ENCODE measurements around the gene SCGN. TPM values are rescaled to one million over a fixed set of nuclear protein-coding genes. Genes with fewer than 3 reads are reported as not detected.

The SCGN gene, protein sequence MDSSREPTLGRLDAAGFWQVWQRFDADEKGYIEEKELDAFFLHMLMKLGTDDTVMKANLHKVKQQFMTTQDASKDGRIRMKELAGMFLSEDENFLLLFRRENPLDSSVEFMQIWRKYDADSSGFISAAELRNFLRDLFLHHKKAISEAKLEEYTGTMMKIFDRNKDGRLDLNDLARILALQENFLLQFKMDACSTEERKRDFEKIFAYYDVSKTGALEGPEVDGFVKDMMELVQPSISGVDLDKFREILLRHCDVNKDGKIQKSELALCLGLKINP
- total RNA-seq (2014; rRNA removed; shearing (Covaris generic); ENCODE audit: low replicate concordance) = not detected in 2 replicates

DNA sequence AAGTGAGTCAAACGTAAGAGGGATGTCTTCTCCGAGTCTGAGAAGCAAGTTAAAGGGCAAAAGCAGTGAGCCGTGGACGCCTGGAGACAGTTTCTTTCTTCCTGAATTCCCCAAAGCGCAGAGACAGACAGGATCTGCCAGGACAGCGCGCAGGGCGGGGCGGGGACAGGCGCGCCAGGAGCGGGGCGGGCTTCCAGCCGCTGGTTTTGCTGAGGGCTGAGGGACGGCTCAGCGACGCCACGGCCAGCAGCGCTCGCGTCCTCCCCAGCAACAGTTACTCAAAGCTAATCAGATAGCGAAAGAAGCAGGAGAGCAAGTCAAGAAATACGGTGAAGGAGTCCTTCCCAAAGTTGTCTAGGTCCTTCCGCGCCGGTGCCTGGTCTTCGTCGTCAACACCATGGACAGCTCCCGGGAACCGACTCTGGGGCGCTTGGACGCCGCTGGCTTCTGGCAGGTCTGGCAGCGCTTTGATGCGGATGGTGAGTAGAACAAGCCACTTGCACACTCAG lies at the start of gene SCGN:
Gene SCGN (plus strand): TSS at position 209 of the 509 bp plus-strand sequence. CDS start 189 bp downstream, at position 398.
- in situ Hi-C loops (cut with HindIII; ENCODE audit: low pct_unique_long_range_greater_than_20kb, low sequenced_read_pairs) = no loop called here
- peak; percentile 78 for DNase-seq (ENCODE audit: low read depth)

DNA sequence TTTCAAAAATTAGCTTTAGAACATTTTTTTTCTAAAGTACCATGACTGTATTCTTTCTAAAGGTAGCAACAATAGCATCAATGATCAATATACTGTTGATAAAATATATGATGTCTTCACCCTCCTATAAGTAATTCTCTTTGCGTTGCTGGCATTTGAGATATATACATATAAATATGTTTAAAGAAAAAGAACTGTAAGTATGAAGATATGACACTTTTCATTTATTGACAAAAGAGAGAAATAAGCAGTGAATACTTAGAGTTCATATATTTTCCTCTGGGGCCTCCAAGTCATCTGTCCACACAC lies 49.4 kb upstream of the SCGN start:
- no peak for DNase-seq (ENCODE audit: low read depth)
- in situ Hi-C loops (cut with HindIII; ENCODE audit: low pct_unique_long_range_greater_than_20kb, low sequenced_read_pairs) = no loop called here

DNA sequence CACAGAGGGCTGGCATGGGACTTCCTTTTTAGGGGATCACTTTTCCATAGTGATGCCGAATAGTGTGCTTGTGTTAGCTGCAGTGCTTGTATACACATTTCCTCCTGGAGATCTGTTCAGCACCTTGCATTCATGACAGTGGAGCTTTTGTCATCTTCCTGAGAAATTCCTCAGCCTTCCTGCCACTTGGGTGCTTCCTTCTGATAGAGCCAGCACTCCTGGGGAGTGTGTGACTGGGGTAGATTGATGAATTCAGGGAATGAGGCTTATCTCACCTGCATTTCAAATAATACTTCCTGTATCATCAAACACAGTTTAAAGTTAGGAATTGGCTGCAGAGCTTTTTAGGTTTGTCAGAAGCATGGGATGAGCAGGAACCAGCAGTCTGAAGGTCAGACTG lies 48.8 kb upstream of the SCGN start:
- in situ Hi-C loops (cut with HindIII; ENCODE audit: low pct_unique_long_range_greater_than_20kb, low sequenced_read_pairs) = no loop called here
- DNase-seq (ENCODE audit: low read depth) = no peak

DNA sequence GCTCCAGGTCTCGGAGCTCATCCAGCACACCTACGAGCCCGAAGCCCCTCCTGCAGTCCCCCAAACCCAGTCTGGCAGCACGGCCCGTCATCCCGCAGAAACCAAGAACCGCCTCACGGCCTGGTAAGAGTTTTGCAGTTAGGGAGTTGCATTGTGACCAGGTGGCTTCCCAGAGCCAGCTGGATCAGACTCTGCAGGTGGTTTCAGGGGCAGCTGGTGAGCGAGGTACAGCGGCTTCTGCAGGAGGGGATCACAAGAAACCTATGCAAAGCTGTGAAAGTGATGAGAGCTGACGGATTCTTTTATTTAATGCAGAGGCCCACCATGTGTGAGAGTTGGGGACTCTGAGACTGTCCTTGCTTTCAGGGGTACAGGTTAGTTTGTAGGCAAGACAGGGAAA lies 45.9 kb upstream of the SCGN start:
- DNase-seq (ENCODE audit: low read depth) = no peak
- in situ Hi-C loops (cut with HindIII; ENCODE audit: low pct_unique_long_range_greater_than_20kb, low sequenced_read_pairs) = no loop called here

DNA sequence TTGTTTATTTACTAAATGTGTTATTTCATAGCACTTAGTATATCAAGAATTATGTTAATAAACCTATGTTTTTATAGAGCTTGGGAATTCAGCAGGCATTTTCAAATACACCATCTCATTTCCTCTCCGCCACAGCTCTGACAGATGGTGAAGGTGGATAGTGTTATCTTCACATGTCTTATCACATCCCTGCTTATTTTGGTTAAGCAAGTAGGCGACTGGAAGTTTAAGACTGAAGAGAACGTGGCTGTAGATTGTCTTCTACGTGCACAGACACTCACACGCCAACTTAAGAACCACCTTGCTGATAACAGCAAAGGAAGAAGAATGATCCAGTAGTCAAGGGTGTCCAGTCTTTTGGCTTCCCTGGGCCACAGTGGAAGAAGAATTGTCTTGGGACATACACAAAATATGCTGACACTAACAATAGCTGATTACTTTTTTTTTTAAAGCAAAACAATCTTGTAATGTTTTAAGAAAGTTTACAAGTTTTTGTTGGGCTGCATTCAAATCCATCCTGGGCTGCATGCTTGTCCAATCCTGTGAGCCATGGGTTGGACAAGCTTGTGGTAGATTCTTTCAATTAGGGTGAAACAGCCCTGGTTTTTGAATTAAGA lies 43.3 kb upstream of the SCGN start:
- no peak for DNase-seq (ENCODE audit: low read depth)
- in situ Hi-C loops (cut with HindIII; ENCODE audit: low pct_unique_long_range_greater_than_20kb, low sequenced_read_pairs) = no loop called here

DNA sequence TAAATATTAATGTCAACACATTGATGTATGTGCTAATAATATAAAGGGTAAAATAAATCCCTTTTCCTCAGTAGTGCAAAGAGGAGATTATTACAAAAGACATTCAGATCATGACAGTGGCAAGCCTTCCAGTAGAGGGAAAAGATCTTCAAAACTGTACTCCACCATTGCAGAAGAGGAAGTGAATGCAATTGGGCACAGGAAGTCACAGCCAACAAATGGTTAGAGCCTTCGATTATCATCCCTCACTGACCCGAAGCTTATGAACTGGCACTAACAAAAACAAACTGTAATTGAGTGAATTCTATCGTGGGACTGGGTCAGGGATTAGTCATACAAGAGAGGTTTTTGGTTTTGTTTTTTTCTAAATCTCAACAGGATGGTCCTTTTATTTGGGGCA lies 39.3 kb upstream of the SCGN start:
- DNase-seq (ENCODE audit: low read depth) = no peak
- in situ Hi-C loops (cut with HindIII; ENCODE audit: low pct_unique_long_range_greater_than_20kb, low sequenced_read_pairs) = no loop called here

DNA sequence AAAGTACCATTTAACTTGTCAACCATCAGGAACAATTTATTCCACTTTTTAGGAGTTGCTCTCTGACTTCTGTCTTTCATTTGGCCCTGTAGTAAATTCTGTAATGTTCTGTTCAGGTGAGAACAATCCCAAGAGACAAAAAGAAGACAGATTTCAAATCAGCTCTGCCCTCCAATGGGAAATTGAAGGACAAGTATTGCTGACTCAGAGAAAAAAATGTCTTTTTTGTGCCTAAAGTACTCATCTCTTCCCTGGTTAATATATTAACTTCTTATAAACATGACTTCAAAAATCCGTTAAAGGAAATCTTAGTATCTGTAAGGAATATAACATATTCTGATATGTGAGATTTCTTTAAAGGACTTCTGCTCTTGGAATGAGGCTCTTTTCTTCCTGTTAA lies 38.6 kb upstream of the SCGN start:
- in situ Hi-C loops (cut with HindIII; ENCODE audit: low pct_unique_long_range_greater_than_20kb, low sequenced_read_pairs) = no loop called here

DNA sequence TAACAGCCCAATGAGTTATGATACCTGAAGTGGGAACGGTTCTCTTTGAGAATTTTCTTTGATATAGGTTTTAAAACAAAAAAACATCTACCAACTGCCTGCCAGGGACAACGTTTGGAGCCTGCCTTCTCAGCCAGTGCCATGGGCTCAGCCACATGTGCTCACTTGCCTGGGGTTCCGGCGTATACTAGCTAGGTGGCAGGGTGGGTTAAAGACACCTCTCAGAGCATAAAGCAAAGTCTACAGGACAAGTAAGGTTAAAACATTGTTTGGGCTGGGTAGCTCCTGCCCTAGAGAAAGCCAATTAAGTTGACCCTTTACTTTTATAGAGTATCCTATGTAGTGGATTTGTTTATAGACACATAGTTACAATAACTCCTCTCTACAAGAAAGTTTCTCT lies 38.0 kb upstream of the SCGN start:
- in situ Hi-C loops (cut with HindIII; ENCODE audit: low pct_unique_long_range_greater_than_20kb, low sequenced_read_pairs) = no loop called here
- DNase-seq (ENCODE audit: low read depth) = no peak

More for the DNA sequence above, 38.6 kb upstream of the SCGN start:
- DNase-seq (ENCODE audit: low read depth) = no peak

DNA sequence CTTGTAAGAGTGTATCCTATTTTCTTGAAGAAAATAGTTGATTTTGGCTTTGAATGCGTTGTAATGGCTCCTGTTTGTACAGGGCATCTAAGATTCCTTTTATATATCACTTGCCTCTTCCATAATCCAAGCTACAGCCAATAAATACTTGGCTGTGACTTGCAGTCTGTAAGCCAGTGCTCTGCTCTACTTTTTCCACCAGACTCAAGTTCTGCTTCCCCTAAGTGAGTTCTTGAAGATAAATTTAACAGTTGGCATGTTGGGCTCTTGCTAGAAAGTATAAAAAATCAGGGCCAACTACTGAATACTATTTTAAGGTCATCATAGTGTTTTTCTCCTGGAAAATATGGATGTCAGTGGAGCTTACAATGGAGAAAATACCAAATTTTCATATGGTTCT lies 36.5 kb upstream of the SCGN start:
- in situ Hi-C loops (cut with HindIII; ENCODE audit: low pct_unique_long_range_greater_than_20kb, low sequenced_read_pairs) = no loop called here
- DNase-seq (ENCODE audit: low read depth) = no peak

DNA sequence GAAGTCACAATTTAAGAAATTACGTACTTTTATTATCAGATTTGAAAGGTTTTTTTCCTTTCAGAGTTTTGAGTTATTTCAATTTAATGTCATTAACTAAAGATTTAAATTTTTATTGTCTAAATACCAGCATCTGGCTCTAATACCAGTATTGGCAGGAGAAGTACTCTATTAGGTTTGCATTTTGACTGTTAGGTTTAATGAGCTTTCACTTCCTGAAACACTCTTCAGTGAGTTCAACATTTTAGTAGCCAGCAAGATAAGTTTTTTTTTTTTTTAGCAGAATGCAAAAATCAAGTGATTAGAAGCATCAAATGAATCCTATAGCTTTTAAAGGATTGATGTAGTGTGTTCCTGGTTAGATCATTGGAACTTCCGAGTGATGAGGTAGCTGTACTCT lies 34.0 kb upstream of the SCGN start:
- in situ Hi-C loops (cut with HindIII; ENCODE audit: low pct_unique_long_range_greater_than_20kb, low sequenced_read_pairs) = no loop called here
- no peak for DNase-seq (ENCODE audit: low read depth)

DNA sequence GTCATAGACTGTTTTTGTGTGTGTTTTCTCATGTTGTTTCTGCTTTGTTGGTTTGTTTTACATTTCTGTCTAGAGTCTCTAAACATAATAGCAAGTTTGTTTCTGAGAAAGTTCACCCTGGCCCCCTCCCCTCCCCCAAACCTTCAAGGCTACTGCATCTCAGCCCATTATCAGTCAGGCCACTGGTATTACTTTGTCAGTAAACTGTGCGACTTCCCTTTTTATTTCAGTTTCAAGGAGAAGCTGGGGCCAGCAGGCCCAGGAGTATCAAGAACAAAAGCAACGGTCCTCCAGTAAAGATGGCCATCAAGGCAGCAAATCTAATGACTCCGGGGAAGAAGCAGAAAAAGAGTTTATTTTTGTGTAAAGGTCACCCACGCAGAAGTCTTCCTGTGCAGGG lies 32.8 kb upstream of the SCGN start:
- in situ Hi-C loops (cut with HindIII; ENCODE audit: low pct_unique_long_range_greater_than_20kb, low sequenced_read_pairs) = no loop called here
- DNase-seq (ENCODE audit: low read depth) = no peak

DNA sequence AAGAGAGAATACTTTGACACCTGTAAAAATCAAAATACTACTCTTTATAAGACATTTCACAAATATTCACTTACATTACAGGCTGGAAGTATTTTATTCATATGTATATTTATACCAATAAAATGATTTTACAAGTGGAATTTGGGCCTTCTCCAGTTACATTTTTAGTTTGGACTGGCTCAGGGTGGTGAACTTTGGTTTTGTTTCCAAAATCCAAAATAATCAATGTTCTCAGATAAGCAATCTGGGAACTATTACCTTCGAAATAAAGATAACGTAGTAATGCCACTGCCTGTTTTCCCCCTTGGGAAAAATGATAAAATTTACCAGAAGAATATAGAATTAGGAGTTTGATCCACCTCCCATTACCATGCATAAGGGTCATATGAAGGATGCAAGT lies 31.6 kb upstream of the SCGN start:
- in situ Hi-C loops (cut with HindIII; ENCODE audit: low pct_unique_long_range_greater_than_20kb, low sequenced_read_pairs) = no loop called here
- no peak for DNase-seq (ENCODE audit: low read depth)

DNA sequence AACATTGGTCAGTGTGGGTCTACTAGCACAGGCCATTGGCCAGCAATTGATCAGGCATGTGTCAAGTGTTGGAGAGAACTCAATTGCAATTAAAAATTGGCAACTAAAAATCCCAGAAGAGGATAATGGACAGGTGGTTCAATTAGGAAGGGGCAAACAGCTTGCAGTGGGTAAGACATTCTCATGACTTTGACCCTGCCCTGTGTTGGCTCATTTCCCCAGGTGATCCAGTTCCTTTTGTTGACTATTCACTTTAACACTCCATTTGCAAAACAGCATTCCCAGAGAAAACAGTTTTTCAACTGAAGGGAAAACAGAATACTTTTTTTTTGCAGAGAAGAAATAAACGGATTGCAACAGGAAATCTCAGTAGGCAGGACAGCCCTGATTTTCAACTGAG lies 28.9 kb upstream of the SCGN start:
- no peak for DNase-seq (ENCODE audit: low read depth)
- in situ Hi-C loops (cut with HindIII; ENCODE audit: low pct_unique_long_range_greater_than_20kb, low sequenced_read_pairs) = no loop called here

DNA sequence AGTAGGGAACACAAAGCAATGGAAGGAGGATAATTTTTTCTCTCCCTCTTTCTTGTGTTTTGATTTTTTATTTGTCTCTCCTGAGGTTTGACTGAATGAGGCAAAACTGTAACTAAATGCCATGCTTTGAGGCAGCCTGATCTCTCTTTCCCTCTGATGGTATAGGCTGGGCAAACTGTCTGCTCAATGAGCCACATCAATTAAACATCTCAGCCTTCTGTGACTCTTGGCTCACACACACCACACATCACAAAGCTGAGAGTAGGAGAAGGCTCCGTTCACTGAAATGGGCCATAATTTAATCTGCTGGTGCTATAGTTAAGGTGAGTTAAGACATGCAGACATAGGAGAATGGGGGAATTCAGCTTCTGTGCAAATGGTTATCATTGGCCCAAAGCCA lies 28.1 kb upstream of the SCGN start:
- peak; percentile 21 for DNase-seq (ENCODE audit: low read depth)
- in situ Hi-C loops (cut with HindIII; ENCODE audit: low pct_unique_long_range_greater_than_20kb, low sequenced_read_pairs) = no loop called here

DNA sequence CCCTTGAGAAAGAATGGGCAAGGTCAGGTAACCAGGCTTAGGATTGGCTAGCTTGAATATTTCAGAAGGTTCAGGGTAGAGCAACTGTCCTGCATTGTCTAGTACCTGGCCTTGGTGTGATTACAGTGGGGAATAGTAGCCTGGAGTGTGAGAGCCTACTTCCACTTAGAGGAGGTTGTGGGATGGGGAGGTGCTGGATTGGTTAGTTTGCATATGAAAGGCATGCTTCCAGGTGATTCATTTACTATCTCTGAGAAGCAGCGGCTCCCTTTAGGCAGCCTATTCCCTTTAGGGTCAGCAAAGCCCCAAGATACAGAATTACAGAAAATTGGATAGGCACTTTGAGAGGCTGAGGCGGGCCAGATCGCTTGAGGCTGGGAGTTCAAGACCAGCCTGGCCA lies 25.0 kb upstream of the SCGN start:
- DNase-seq (ENCODE audit: low read depth) = no peak
- in situ Hi-C loops (cut with HindIII; ENCODE audit: low pct_unique_long_range_greater_than_20kb, low sequenced_read_pairs) = no loop called here

DNA sequence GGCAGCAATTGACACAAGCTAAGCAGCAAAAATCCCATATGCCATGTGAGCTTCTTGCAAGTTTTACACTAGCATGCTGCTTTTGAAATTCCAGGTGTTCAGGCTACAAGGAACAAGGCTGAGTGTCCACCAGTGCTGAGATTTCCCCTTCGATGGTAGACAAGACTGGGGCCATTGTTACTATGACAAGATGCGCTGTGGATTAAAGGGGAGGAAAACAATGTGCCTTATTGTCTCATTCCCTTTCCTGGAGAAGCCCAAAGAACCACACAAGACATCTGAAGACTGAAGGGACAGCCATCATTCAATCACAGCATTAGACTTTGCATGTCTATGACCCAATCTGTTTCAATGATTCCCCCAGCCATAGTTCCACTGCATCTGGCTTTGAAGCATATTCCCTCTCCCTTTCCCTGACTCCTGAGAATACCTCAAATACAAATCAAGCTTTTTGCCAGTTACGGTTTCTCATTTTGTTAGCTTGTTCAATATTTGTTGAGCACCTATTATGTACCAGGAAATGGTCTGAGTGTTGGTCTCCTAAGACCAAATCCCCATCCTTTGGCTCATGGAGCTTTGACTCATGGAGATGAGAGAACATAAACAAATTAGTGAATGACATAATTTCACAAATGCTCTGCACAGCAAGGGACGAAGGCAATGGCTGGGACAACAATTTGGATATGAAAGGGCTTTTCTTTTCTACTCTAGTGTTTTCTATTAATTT lies 23.4 kb upstream of the SCGN start:
- DNase-seq (ENCODE audit: low read depth) = no peak
- in situ Hi-C loops (cut with HindIII; ENCODE audit: low pct_unique_long_range_greater_than_20kb, low sequenced_read_pairs) = no loop called here

DNA sequence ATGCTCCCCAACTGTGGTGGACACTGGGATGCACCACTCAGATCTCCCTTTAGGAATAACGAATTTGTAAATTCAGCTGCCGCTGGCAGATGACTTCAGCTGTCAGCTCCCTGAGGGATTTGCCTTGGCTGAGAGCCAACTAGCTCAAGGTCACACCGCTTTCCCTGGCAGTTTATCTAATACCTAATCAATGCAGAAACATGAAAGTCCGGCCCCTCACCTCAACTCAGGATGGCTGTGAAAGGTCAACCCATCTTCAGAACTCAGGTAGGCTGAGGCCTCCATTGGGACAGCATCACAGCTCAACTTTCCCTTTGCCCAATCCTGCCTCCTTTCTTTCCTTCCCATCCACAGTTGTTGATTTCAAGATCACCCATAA lies 22.8 kb upstream of the SCGN start:
- no peak for DNase-seq (ENCODE audit: low read depth)
- in situ Hi-C loops (cut with HindIII; ENCODE audit: low pct_unique_long_range_greater_than_20kb, low sequenced_read_pairs) = no loop called here

DNA sequence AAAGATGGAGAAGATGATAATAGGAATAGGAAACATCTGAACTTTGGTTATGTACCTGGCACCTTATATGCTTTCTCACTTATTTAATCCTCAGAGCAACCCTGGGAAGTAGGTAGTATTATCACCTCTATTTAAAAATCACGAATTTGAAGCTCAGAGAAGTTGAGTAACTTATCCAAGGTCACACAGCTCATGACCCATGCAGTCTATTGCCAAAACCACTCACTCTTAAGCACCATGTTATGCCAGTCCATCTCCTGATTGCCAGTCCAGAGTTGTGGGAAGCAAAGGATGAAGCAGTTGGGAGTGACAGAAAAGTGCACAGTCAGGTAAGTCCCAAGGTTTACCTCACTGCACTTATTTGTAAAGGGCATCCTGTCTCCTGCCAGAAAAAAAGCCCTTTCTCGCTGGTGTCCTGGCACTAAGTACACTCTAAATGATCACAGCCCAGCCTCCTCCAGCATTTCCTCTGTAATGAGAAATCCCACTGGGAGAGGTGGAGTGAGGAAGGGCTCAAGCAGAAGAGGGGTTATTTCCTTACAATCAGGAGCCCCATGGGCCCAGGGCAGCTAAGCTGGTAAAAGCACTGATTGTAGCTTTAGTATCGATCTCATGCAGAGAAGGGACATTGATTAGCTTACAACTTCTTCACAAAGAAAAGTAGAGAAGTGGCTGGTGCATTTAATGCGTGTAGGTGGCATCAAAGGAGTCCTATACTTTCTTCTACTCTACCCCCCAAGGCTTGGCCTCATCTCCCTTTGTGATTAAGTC lies 21.3 kb upstream of the SCGN start:
- in situ Hi-C loops (cut with HindIII; ENCODE audit: low pct_unique_long_range_greater_than_20kb, low sequenced_read_pairs) = no loop called here
- no peak for DNase-seq (ENCODE audit: low read depth)

DNA sequence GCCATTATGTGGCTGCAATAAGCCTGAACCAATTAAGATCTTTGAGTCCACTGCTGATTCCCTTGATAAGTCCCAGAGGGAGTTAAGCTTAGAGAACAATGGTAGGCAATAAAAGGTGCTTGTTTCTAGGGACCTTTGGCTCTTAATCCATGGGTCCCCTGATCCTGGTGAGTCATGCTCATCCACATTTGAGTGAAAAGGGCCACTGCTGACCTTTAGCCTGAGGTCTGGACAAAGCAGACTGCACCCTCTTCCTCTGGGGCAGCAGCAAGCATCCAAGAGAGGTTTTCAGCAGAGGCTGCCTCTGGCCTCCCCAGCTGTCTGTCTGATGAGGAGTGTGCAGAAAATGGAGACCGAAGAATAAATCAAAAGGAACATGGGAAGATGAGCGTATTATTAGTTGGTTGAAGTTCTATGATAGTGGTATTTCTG lies 16.1 kb upstream of the SCGN start:
- DNase-seq (ENCODE audit: low read depth) = no peak

More for the DNA sequence above, 16.1 kb upstream of the SCGN start:
- in situ Hi-C loops (cut with HindIII; ENCODE audit: low pct_unique_long_range_greater_than_20kb, low sequenced_read_pairs) = no loop called here
